Neural cell (in vitro differentiated cells): ENCODE results near the gene MYL1.

Experiments
- MXI1 ChIP-seq: fragments of 450-650 bp; conservative IDR thresholded peaks from 2 replicates; pipeline ENCODE4 v1.6.1; 2014; ENCODE audit warnings: antibody characterized with exemption, mild to moderate bottlenecking; ENCODE audit not compliant: poor library complexity, severe bottlenecking
- TF ChIP-seq, protein P1 (sequence below): fragments of 450-650 bp; IDR thresholded peaks from 2 replicates; pipeline ENCODE4 v1.5.1; 2014; ENCODE audit warnings: antibody characterized with exemption, mild to moderate bottlenecking, moderate library complexity; ENCODE audit not compliant: poor library complexity, severe bottlenecking

DNA sequence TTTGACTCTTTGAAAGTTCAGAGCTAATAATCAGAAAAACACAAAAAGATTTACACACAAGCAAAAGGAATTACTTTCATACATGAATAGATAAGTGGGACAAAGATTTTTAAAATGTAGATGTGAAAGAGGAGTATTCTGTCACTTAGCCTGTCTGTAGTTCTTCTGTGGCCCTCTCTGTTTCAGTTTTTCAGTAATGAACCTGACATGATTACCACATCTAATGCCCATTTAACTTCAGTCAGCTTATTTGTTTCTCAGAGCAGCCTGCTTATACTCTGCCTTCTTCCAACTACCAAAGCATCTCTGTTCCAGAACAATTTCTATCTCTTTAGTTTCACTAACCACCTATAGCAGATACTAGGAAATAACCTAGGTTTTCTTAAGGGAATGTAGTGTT lies 55.3 kb downstream of the MYL1 start:
- TF ChIP-seq MXI1: no peak
- TF ChIP-seq, protein P1, sequence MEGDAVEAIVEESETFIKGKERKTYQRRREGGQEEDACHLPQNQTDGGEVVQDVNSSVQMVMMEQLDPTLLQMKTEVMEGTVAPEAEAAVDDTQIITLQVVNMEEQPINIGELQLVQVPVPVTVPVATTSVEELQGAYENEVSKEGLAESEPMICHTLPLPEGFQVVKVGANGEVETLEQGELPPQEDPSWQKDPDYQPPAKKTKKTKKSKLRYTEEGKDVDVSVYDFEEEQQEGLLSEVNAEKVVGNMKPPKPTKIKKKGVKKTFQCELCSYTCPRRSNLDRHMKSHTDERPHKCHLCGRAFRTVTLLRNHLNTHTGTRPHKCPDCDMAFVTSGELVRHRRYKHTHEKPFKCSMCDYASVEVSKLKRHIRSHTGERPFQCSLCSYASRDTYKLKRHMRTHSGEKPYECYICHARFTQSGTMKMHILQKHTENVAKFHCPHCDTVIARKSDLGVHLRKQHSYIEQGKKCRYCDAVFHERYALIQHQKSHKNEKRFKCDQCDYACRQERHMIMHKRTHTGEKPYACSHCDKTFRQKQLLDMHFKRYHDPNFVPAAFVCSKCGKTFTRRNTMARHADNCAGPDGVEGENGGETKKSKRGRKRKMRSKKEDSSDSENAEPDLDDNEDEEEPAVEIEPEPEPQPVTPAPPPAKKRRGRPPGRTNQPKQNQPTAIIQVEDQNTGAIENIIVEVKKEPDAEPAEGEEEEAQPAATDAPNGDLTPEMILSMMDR: no peak
